ENCODE data around the gene THBD.

Gene THBD

DNA sequence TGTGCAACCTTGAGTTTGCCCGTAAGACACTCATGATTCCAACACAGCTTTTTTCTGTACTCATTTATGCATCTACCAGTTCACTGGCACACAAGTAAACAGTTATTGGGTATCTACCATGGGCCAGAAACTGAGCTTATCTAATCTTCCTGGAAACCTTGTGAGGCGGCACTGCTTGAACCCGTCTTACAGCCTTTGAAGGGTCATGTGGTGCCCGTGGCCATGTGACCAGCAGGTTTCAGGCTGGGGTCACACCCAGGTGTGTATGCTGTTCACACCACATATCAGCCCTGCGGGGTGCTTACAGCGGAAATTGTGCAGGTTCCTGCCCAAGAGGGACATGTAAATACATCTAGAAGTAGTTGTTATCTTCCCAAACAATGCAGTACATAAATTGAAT lies 6.1 kb downstream of the THBD start:
- no peak overlapping the region for H2AFZ ChIP-seq (ENCODE audit: low read depth)
- H3K4me2 ChIP-seq = no peak overlapping the region
- no peaks in the 10 kb centered on the region for H4K20me1 ChIP-seq (ENCODE audit: insufficient read depth)
- H3K79me2 ChIP-seq (ENCODE audit: insufficient read depth, low read depth) = no peaks in the 10 kb centered on the region
- H3K4me1 ChIP-seq (ENCODE audit: low read depth, poor library complexity, severe bottlenecking) = no peaks in the 10 kb centered on the region
- H3K27me3 ChIP-seq (ENCODE audit: insufficient read depth, low read depth) = no peaks in the 10 kb centered on the region
- H3K36me3 ChIP-seq (ENCODE audit: insufficient read depth) = no peaks in the 10 kb centered on the region
- H3K4me3 ChIP-seq (IDR thresholded peaks at IDR 0.05; ENCODE audit: insufficient read depth, low read depth, low read length) = no peak overlapping the region
- no peak overlapping the region for H3K9ac ChIP-seq
- H3K27ac ChIP-seq = no peak overlapping the region
- TF ChIP-seq, protein P1, sequence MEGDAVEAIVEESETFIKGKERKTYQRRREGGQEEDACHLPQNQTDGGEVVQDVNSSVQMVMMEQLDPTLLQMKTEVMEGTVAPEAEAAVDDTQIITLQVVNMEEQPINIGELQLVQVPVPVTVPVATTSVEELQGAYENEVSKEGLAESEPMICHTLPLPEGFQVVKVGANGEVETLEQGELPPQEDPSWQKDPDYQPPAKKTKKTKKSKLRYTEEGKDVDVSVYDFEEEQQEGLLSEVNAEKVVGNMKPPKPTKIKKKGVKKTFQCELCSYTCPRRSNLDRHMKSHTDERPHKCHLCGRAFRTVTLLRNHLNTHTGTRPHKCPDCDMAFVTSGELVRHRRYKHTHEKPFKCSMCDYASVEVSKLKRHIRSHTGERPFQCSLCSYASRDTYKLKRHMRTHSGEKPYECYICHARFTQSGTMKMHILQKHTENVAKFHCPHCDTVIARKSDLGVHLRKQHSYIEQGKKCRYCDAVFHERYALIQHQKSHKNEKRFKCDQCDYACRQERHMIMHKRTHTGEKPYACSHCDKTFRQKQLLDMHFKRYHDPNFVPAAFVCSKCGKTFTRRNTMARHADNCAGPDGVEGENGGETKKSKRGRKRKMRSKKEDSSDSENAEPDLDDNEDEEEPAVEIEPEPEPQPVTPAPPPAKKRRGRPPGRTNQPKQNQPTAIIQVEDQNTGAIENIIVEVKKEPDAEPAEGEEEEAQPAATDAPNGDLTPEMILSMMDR (conservative IDR thresholded peaks at IDR 0.05; ENCODE audit: low read depth, low read length) = no peak

DNA sequence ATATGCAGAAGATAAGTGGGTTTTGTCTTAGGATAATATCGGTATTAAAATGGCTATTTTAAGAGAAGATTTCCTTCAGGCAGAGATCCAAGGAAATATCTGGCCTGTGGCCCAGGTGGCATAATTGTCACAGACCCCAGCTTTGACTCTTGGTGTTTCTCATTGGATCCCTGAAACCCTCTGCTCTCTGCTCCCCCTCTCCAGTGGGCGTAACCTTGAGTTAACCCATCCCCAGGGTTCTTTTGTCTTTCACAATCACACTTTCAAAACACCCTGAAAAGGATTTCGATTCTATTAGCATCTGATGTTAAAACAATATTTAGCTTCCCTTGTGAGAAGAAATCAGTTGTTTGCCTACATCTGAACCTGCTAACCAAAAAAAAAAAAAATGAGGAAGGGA lies 7.2 kb downstream of the THBD start:
- Histone ChIP-seq H3K36me3 (ENCODE audit: insufficient read depth) (no peaks in the 10 kb centered on the region), H3K4me2 (no peak overlapping the region), H3K9ac (no peak overlapping the region), H4K20me1 (ENCODE audit: insufficient read depth) (no peaks in the 10 kb centered on the region), H3K27ac (no peak overlapping the region), H3K27me3 (ENCODE audit: insufficient read depth, low read depth) (no peaks in the 10 kb centered on the region), H3K4me1 (ENCODE audit: low read depth, poor library complexity, severe bottlenecking) (no peaks in the 10 kb centered on the region), H3K79me2 (ENCODE audit: insufficient read depth, low read depth) (no peaks in the 10 kb centered on the region), H3K4me3 (IDR thresholded peaks at IDR 0.05; ENCODE audit: insufficient read depth, low read depth, low read length) (no peak overlapping the region), H2AFZ (ENCODE audit: low read depth) (no peak overlapping the region)
- TF ChIP-seq, protein P1 (conservative IDR thresholded peaks at IDR 0.05; ENCODE audit: low read depth, low read length) = no peak

DNA sequence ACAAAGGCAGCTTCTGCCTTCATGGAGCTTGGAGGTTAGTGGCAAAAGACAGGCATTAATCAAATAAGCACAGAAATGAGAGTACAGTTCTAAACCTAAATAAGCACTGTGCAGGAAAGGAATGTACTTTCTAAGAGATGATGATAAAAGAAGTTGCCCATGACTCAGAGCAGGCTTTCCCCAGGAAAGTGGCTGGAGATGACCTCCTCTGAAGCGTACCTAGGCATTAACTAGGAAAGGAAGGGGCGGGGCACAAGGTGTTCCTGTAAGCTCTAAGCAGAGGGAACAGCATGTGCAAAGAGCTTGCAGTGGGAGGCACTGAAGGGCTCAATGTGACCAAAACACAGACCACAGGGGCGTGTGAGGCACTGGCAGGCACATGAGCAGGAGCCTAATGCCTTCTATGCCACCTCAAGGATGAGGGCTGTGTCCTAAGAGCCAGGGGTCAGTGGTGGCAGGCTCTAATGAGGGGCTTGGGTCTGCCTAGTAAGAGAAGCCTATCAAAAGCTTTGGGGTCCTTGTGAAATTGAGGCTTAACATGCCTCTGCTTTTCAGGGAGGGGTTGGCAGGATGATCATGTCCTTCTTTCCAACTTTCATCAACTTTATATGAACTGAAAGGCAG lies 9.5 kb downstream of the THBD start:
- H4K20me1 ChIP-seq (ENCODE audit: insufficient read depth) = no peaks in the 10 kb centered on the region
- H3K4me2 ChIP-seq = no peak overlapping the region
- H3K9ac ChIP-seq = no peak overlapping the region
- no peak overlapping the region for H3K4me3 ChIP-seq (IDR thresholded peaks at IDR 0.05; ENCODE audit: insufficient read depth, low read depth, low read length)
- no peaks in the 10 kb centered on the region for H3K36me3 ChIP-seq (ENCODE audit: insufficient read depth)
- no peaks in the 10 kb centered on the region for H3K4me1 ChIP-seq (ENCODE audit: low read depth, poor library complexity, severe bottlenecking)
- H2AFZ ChIP-seq (ENCODE audit: low read depth) = no peak overlapping the region
- no peaks in the 10 kb centered on the region for H3K27me3 ChIP-seq (ENCODE audit: insufficient read depth, low read depth)
- TF ChIP-seq, protein P1 (conservative IDR thresholded peaks at IDR 0.05; ENCODE audit: low read depth, low read length) = no peak
- no peaks in the 10 kb centered on the region for H3K79me2 ChIP-seq (ENCODE audit: insufficient read depth, low read depth)
- no peak overlapping the region for H3K27ac ChIP-seq

DNA sequence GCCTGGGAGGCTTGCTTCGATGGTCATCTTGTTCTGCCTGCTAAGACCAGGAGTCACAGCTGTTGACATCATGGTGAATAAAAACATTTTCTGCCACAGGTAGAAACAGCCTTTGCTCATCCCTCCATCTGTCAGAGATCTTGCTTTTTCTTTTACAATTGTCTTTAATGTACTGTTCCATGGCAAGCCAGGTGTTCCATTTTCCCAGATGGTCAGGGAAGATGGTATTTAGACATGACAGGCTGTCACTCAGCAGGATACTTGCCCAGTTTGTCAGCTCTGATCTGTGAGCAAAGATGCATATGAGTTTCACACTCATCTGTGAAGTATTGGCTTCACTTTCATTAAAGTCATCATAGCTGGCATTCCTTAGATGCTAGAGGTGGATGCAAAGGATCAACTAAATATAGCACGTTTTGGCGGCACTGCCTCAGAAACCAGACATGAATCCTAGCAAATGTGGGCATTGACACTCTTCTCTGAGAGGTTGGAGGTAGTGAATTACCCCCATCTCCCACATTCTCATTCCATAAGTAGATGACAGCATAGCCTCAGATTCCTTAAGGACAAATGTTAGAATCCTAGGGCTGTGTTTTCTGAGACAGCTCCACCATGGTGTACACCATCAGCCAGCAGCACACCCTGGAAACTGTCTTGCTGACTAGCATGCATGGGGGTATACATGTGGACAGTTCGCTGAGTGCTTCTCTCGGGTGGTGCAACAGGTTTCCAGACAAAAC lies 10.2 kb downstream of the THBD start:
- no peaks in the 10 kb centered on the region for H3K27me3 ChIP-seq (ENCODE audit: insufficient read depth, low read depth)

More for the DNA sequence above, 10.2 kb downstream of the THBD start:
- H4K20me1 ChIP-seq (ENCODE audit: insufficient read depth) = no peaks in the 10 kb centered on the region
- H3K79me2 ChIP-seq (ENCODE audit: insufficient read depth, low read depth) = no peaks in the 10 kb centered on the region
- H3K4me2 ChIP-seq = no peak overlapping the region
- H2AFZ ChIP-seq (ENCODE audit: low read depth) = no peak overlapping the region
- no peak overlapping the region for H3K4me3 ChIP-seq (IDR thresholded peaks at IDR 0.05; ENCODE audit: insufficient read depth, low read depth, low read length)
- H3K4me1 ChIP-seq (ENCODE audit: low read depth, poor library complexity, severe bottlenecking) = no peaks in the 10 kb centered on the region
- no peak overlapping the region for H3K27ac ChIP-seq
- H3K36me3 ChIP-seq (ENCODE audit: insufficient read depth) = no peaks in the 10 kb centered on the region
- TF ChIP-seq, protein P1 (conservative IDR thresholded peaks at IDR 0.05; ENCODE audit: low read depth, low read length) = no peak
- no peak overlapping the region for H3K9ac ChIP-seq
